Loucy (cell line): ENCODE results near the gene CFAP70.

Source experiments
- H2AFZ ChIP-seq: fragments of 200-600 bp; sonication (generic); 2 replicates; pipeline ENCODE4 v1.6.0; 2016; ENCODE audit warnings: antibody characterized with exemption, mild to moderate bottlenecking, low read length, moderate library complexity
- H3F3A ChIP-seq: fragments of 200-600 bp; 2 replicates; pipeline ENCODE4 v1.6.0; 2016; ENCODE audit warnings: antibody characterized with exemption, low read depth, mild to moderate bottlenecking
- H3K27me3 ChIP-seq: fragments of 200-600 bp; sonication (generic); 2 replicates; pipeline ENCODE4 v1.6.1; 2014; ENCODE audit warnings: low read length, mild to moderate bottlenecking; ENCODE audit not compliant: insufficient read depth, poor library complexity, severe bottlenecking
- H3K36me3 ChIP-seq: fragments of 200-600 bp; sonication (generic); 2 replicates; pipeline ENCODE4 v1.6.1; 2016; ENCODE audit warnings: low read length; ENCODE audit not compliant: insufficient read depth
- H3K4me1 ChIP-seq: fragments of 200-600 bp; sonication (generic); 2 replicates; pipeline ENCODE4 v1.5.1; 2014; ENCODE audit warnings: low read length, mild to moderate bottlenecking; ENCODE audit not compliant: insufficient read depth, poor library complexity, severe bottlenecking
- H3K4me2 ChIP-seq: fragments of 200-600 bp; sonication (generic); 2 replicates; pipeline ENCODE4 v1.6.0; 2014; ENCODE audit warnings: antibody characterized with exemption, low read length, low read depth, mild to moderate bottlenecking; ENCODE audit not compliant: poor library complexity, severe bottlenecking
- H3K4me3 ChIP-seq: fragments of 200-600 bp; sonication (generic); 2 replicates; pipeline ENCODE4 v1.5.1; 2014; ENCODE audit warnings: low read length, mild to moderate bottlenecking, mixed read lengths; ENCODE audit not compliant: poor library complexity, severe bottlenecking
- H3K79me2 ChIP-seq: fragments of 200-600 bp; sonication (generic); 2 replicates; pipeline ENCODE4 v1.6.1; 2014; ENCODE audit warnings: low read length; ENCODE audit not compliant: insufficient read depth
- H3K9ac ChIP-seq: fragments of 200-600 bp; sonication (generic); 2 replicates; pipeline ENCODE4 v1.6.0; 2014; ENCODE audit warnings: mild to moderate bottlenecking, low read depth, low read length, moderate library complexity; ENCODE audit not compliant: poor library complexity, severe bottlenecking
- H3K9me2 ChIP-seq: fragments of 200-600 bp; sonication (generic); replicated peaks from 2 replicates; pipeline ENCODE4 v1.6.1; 2016; ENCODE audit warnings: low read depth, low read length, mixed read lengths
- H3K9me3 ChIP-seq: fragments of 200-600 bp; sonication (generic); 2 replicates; pipeline ENCODE4 v1.6.1; 2014; ENCODE audit warnings: mild to moderate bottlenecking, antibody characterized with exemption, low read length, low read depth; ENCODE audit not compliant: insufficient read depth
- H4K20me1 ChIP-seq: fragments of 200-600 bp; sonication (generic); 2 replicates; pipeline ENCODE4 v1.6.0; 2014; ENCODE audit warnings: antibody characterized with exemption, low read length, mild to moderate bottlenecking; ENCODE audit not compliant: insufficient read depth, poor library complexity, severe bottlenecking
- CTCF ChIP-seq: fragments of 200-600 bp; sonication (generic); conservative IDR thresholded peaks from 2 replicates; pipeline ENCODE4 v1.5.1; 2014; ENCODE audit warnings: mild to moderate bottlenecking, antibody characterized with exemption, low read length
- EZH2phosphoT487 ChIP-seq: fragments of 200-600 bp; IDR thresholded peaks from 2 replicates; pipeline ENCODE4 v1.6.1; 2018; ENCODE audit warnings: antibody characterized with exemption, mild to moderate bottlenecking, moderate library complexity, borderline replicate concordance

CFAP70 gene

GRCh38 chr10:73209705-73210104 lies 149.0 kb downstream of the CFAP70 start:
- no peaks in the 10 kb centered on the region for H3F3A ChIP-seq
- TF ChIP-seq EZH2phosphoT487, result no peak
- no peak for TF ChIP-seq CTCF
- no peaks in the 10 kb centered on the region for H3K4me1 ChIP-seq
- H3K36me3 ChIP-seq, result no peaks in the 10 kb centered on the region
- no peak overlapping the region for H2AFZ ChIP-seq
- H3K79me2 ChIP-seq, result no peaks in the 10 kb centered on the region
- H3K9me2 ChIP-seq, result no peaks in the 10 kb centered on the region
- no peak overlapping the region for H3K4me3 ChIP-seq
- H3K4me2 ChIP-seq, result no peak overlapping the region
- H3K27me3 ChIP-seq, result no peaks in the 10 kb centered on the region
- no peaks in the 10 kb centered on the region for H4K20me1 ChIP-seq
- no peak overlapping the region for H3K9ac ChIP-seq
- H3K9me3 ChIP-seq, result no peaks in the 10 kb centered on the region

GRCh38 chr10:73207883-73208282 lies 150.8 kb downstream of the CFAP70 start:
- no peak overlapping the region for H3K4me3 ChIP-seq
- no peaks in the 10 kb centered on the region for H3K9me3 ChIP-seq
- no peaks in the 10 kb centered on the region for H3K9me2 ChIP-seq
- no peaks in the 10 kb centered on the region for H3F3A ChIP-seq
- H3K27me3 ChIP-seq, result no peaks in the 10 kb centered on the region
- H3K4me2 ChIP-seq, result no peak overlapping the region
- no peaks in the 10 kb centered on the region for H3K4me1 ChIP-seq
- H3K36me3 ChIP-seq, result no peaks in the 10 kb centered on the region
- no peaks in the 10 kb centered on the region for H3K79me2 ChIP-seq
- H3K9ac ChIP-seq, result no peak overlapping the region
- H4K20me1 ChIP-seq, result no peaks in the 10 kb centered on the region
- no peak overlapping the region for H2AFZ ChIP-seq
- TF ChIP-seq EZH2phosphoT487 (no peak), CTCF (no peak)

GRCh38 chr10:73206385-73206784 lies 152.3 kb downstream of the CFAP70 start:
- no peaks in the 10 kb centered on the region for H3K9me3 ChIP-seq
- no peak overlapping the region for H2AFZ ChIP-seq
- H3K79me2 ChIP-seq, result no peaks in the 10 kb centered on the region
- no peak for TF ChIP-seq EZH2phosphoT487
- no peak for TF ChIP-seq CTCF
- H3F3A ChIP-seq, result no peaks in the 10 kb centered on the region
- H3K4me1 ChIP-seq, result no peaks in the 10 kb centered on the region
- H4K20me1 ChIP-seq, result no peaks in the 10 kb centered on the region
- no peaks in the 10 kb centered on the region for H3K9me2 ChIP-seq
- H3K27me3 ChIP-seq, result no peaks in the 10 kb centered on the region
- H3K36me3 ChIP-seq, result no peaks in the 10 kb centered on the region
- H3K4me3 ChIP-seq, result no peak overlapping the region
- H3K4me2 ChIP-seq, result no peak overlapping the region
- no peak overlapping the region for H3K9ac ChIP-seq
